ENCODE results near the gene CST6. TPM values are rescaled to one million over a fixed set of nuclear protein-coding genes. Genes with fewer than 3 reads are reported as not detected.

CST6 gene
- total and polyA plus RNA-seq, 4 donors, result not detected

DNA sequence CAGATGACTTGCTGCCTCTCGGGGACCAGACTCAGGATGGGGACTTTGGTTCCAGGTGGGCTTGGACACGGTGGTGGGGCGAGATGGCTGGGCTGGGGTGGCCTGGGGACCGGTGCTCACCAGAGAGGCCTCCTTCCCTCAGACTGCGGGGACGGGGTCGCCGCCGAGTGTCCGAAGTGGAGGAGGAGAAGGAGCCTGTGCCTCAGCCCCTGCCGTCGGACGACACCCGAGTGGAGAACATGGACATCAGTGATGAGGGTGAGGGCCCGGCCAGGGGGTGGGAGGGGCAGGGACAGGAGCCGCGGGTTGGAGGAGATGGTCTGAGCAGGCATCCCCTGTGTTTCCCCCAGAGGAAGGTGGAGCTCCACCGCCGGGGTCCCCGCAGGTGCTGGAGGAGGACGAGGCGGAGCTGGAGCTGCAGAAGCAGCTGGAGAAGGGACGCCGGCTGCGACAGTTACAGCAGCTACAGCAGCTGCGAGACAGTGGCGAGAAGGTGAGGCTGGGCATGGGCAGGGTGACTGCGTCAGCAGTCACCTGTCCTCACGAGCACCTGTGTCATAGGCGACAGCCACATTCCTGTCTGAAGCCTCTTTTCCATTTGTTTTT lies 44.4 kb upstream of the CST6 start:
- no peak for TF ChIP-seq HNF4G (IDR thresholded peaks at IDR 0.05)
- TF ChIP-seq GABPA (IDR thresholded peaks at IDR 0.05 in 1 of 2, conservative IDR thresholded peaks at IDR 0.05 in 1 of 2), result no peak
- TF ChIP-seq NR2F2 (IDR thresholded peaks at IDR 0.05), result no peak
- Histone ChIP-seq H3K27me3 (ENCODE audit: control insufficient read depth in 4 of 4, insufficient read depth in 4 of 4, low read length in 3 of 4) (no peaks in the 10 kb centered on the region), H3K9me3 (ENCODE audit: control insufficient read depth in 4 of 4, low read length in 3 of 4) (no peaks in the 10 kb centered on the region), H3K27ac (ENCODE audit: low read depth in 1 of 2, low read length in 2 of 2) (no peak overlapping the region), H3K4me3 (ENCODE audit: low read depth in 1 of 3, low read length in 3 of 3) (no peak overlapping the region), H3K36me3 (ENCODE audit: control insufficient read depth in 4 of 4, insufficient read depth in 3 of 4, low read depth in 1 of 4, low read length in 3 of 4) (peaks cover 20 to 59% (median 32%) of the 10 kb centered on the region in 4 donors), H3K4me1 (ENCODE audit: control insufficient read depth in 4 of 4, insufficient read depth in 4 of 4, low read length in 3 of 4) (peaks cover 5 to 14% (median 12%) of the 10 kb centered on the region in 4 donors), H3K9ac (ENCODE audit: low read depth in 1 of 2, low read length in 2 of 2) (no peak overlapping the region)
- no peak for DNase-seq (ENCODE audit: low spot score)
- 96% methylated on average over 30 of the region's 30 CpGs for WGBS

DNA sequence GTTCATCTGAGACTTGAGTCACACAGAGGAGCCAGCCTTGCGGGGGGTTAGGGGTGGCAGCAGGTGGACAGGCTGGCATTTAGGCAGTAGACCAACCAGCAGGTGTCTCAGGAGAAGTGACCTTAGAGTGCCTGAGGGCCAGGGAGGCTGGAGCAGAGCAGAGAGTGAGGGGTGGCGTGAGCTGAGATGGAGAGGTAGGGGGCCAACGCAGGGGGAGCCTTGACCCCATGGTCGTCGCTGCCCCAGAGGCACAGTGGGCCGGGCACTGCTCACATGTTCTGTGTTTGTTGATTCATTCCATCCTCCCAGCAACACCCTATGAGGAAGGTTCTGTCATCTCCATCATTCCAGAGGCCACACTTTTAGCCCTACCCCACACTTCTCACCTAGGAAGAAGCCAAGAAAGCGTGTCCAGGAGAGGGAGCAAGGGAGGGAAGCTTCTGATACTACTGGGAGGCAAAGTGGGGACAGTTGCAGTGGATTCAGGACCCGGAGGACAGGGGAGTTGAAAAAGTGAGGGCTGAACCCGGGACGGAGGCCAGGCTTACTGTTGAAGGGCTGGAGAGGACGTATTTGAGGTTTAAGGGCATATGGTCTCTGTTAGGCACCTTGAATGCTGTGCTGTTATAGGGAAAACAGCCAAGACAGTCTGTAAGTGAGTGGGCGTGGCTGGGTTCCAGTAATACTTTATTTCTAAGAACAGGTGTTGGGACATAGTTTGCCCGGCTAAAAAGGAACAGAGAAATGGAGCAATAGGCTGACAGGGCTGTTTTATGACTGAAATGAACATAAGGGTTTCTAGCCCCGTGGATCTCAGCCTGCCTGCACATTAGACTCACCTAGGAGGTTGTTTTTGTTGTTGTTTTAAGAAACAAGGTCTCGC lies 43.0 kb upstream of the CST6 start:
- H3K9me3 ChIP-seq (ENCODE audit: control insufficient read depth in 4 of 4, low read length in 3 of 4), result no peaks in the 10 kb centered on the region
- DNase-seq (ENCODE audit: low spot score), result no peak
- H3K4me1 ChIP-seq (ENCODE audit: control insufficient read depth in 4 of 4, insufficient read depth in 4 of 4, low read length in 3 of 4), result peaks cover 0 to 1% (median 0%) of the 10 kb centered on the region in 4 donors
- H3K36me3 ChIP-seq (ENCODE audit: control insufficient read depth in 4 of 4, insufficient read depth in 3 of 4, low read depth in 1 of 4, low read length in 3 of 4), result peaks cover 20 to 67% (median 36%) of the 10 kb centered on the region in 4 donors
- H3K27me3 ChIP-seq (ENCODE audit: control insufficient read depth in 4 of 4, insufficient read depth in 4 of 4, low read length in 3 of 4), result no peaks in the 10 kb centered on the region
- H3K4me3 ChIP-seq (ENCODE audit: low read depth in 1 of 3, low read length in 3 of 3), result no peak overlapping the region
- H3K27ac ChIP-seq (ENCODE audit: low read depth in 1 of 2, low read length in 2 of 2), result no peak overlapping the region
- 86% methylated on average over 15 of the region's 15 CpGs for WGBS
- TF ChIP-seq CTCF (IDR thresholded peaks at IDR 0.05; ENCODE audit: low read depth, low read length, missing input control) (no peak), SP1 (IDR thresholded peaks at IDR 0.05) (no peak), RAD21 (IDR thresholded peaks at IDR 0.05) (no peak), MAX (IDR thresholded peaks at IDR 0.05) (no peak), RXRA (IDR thresholded peaks at IDR 0.05) (no peak), NR2F2 (IDR thresholded peaks at IDR 0.05) (no peak), HNF4G (IDR thresholded peaks at IDR 0.05) (no peak), YY1 (IDR thresholded peaks at IDR 0.05) (no peak), GABPA (IDR thresholded peaks at IDR 0.05 in 1 of 2, conservative IDR thresholded peaks at IDR 0.05 in 1 of 2) (no peak), TAF1 (conservative IDR thresholded peaks at IDR 0.05) (no peak), FOXA2 (IDR thresholded peaks at IDR 0.05) (no peak), HNF4A (conservative IDR thresholded peaks at IDR 0.05) (no peak), FOXA1 (IDR thresholded peaks at IDR 0.05) (no peak), REST (IDR thresholded peaks at IDR 0.05) (no peak)
- TF ChIP-seq, protein P1, sequence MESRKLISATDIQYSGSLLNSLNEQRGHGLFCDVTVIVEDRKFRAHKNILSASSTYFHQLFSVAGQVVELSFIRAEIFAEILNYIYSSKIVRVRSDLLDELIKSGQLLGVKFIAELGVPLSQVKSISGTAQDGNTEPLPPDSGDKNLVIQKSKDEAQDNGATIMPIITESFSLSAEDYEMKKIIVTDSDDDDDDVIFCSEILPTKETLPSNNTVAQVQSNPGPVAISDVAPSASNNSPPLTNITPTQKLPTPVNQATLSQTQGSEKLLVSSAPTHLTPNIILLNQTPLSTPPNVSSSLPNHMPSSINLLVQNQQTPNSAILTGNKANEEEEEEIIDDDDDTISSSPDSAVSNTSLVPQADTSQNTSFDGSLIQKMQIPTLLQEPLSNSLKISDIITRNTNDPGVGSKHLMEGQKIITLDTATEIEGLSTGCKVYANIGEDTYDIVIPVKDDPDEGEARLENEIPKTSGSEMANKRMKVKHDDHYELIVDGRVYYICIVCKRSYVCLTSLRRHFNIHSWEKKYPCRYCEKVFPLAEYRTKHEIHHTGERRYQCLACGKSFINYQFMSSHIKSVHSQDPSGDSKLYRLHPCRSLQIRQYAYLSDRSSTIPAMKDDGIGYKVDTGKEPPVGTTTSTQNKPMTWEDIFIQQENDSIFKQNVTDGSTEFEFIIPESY (IDR thresholded peaks at IDR 0.05), result no peak
- TF ChIP-seq, protein P2, sequence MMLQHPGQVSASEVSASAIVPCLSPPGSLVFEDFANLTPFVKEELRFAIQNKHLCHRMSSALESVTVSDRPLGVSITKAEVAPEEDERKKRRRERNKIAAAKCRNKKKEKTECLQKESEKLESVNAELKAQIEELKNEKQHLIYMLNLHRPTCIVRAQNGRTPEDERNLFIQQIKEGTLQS (IDR thresholded peaks at IDR 0.05), result no peak
- no peak overlapping the region for H3K9ac ChIP-seq (ENCODE audit: low read depth in 1 of 2, low read length in 2 of 2)

All from liver (tissue), 9 donors.